Peyer's patch (tissue), 4 donors: ENCODE data around the gene KCNQ1OT1. TPM values are rescaled to one million over a fixed set of nuclear protein-coding genes. Genes with fewer than 3 reads are reported as not detected.

ENCODE experiments used
- DNase-seq, 3 donors: peaks; one replicate each; pipeline ENCODE4 v3.0.0-alpha.2; 2017 to 2019
- H3K27ac ChIP-seq, 4 donors: fragments of 200-600 bp; sonication (generic); one replicate each; pipeline ENCODE4 v1.5.1; 2016 to 2019
- H3K27me3 ChIP-seq, 2 donors: fragments of 200-600 bp; sonication (generic); one replicate each; pipeline ENCODE4 v1.5.1; 2019
- H3K36me3 ChIP-seq, 3 donors: fragments of 200-600 bp; sonication (generic); one replicate each; pipeline ENCODE4 v1.5.1; 2016 to 2019
- H3K4me1 ChIP-seq, 4 donors: fragments of 200-600 bp; sonication (generic); one replicate each; pipeline ENCODE4 v1.5.1; 2016 to 2019
- H3K4me3 ChIP-seq, 4 donors: fragments of 200-600 bp; sonication (generic); 1 replicate in 3 of 4; 2 replicates in 1 of 4; pipeline ENCODE4 v1.5.1; 2016 to 2019; ENCODE audit warnings: mild to moderate bottlenecking in 1 of 4
- H3K9me3 ChIP-seq, 4 donors: fragments of 200-600 bp; sonication (generic); one replicate each; pipeline ENCODE4 v1.5.1; 2016 to 2019; ENCODE audit warnings: mild to moderate bottlenecking in 1 of 4
- CTCF ChIP-seq, 6 experiments: fragments of 450-650 bp in 4 of 6; fragments of 200-600 bp in 2 of 6; sonication (generic) in 1 of 6; IDR thresholded peaks; one replicate each; pipeline ENCODE4 v1.5.1; 2017 to 2019; ENCODE audit warnings: antibody characterized with exemption in 6 of 6, mild to moderate bottlenecking in 3 of 6, moderate library complexity in 1 of 6
- POLR2A ChIP-seq, 2 donors: fragments of 450-650 bp; IDR thresholded peaks; one replicate each; pipeline ENCODE4 v1.5.1; 2017; ENCODE audit warnings: antibody characterized with exemption in 2 of 2, mild to moderate bottlenecking in 2 of 2, moderate library complexity in 2 of 2
- total RNA-seq, 4 donors: library from RNA; depleted of rRNA; stranded (reverse); fragments of >200 nt; gene quantifications; one replicate each; pipeline ENCODE4 v1.1.0, GENCODE V29; 2016

Gene KCNQ1OT1
- total RNA-seq, 4 donors from 2014 or later, result 3.2 to 6.2 (median 4.5) TPM

DNA sequence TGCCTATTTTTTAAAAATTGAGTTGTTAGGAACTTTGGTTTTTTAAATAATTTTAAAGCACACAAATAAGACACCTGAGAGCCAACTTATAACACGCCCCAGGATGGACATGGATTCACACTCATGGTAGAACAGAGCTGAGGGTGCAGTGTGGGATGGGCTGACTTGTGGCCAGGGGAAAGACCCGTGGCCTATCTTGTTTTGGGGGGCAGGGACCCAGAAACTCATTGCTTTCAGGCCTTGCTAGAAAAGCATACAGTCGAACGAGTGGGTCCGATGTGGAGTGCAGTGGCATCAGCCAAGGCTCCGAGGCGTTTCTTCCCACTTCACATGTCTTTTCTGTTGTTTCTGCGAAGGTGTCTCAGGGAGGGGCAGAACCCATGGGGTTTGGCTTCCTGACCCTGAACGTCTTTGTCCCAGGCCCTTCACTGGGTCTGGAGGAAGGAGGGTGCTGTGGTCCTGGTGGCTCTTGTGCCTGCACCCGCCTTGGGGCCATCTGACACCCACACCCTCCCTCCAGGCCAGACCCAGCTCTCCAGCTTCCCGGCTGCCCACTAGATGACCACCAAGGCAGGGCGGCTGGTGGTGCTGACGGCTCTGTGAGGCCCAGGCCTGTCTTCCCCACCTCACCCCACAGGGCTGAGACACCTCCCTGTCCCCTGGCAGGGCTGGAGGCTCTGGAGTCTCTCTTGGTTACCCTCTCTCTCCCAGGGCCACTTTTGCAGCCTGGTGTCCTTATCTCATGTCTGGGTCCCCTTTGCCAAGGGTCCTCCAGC, 134.2 kb downstream of the KCNQ1OT1 start:
- Histone ChIP-seq H3K9me3 (no peaks in the 10 kb centered on the region), H3K27ac (peak overlapping the region in 1 of 4 donors; percentile 14), H3K36me3 (no peaks in the 10 kb centered on the region), H3K4me1 (peaks cover 0 to 19% (median 0%) of the 10 kb centered on the region in 4 donors), H3K4me3 (no peak overlapping the region), H3K27me3 (no peaks in the 10 kb centered on the region)
- peak in 2 of 3 donors; percentile 3 to 41 for DNase-seq
- TF ChIP-seq POLR2A (IDR thresholded peaks at IDR 0.05) (no peak), CTCF (IDR thresholded peaks at IDR 0.05) (no peak)

DNA sequence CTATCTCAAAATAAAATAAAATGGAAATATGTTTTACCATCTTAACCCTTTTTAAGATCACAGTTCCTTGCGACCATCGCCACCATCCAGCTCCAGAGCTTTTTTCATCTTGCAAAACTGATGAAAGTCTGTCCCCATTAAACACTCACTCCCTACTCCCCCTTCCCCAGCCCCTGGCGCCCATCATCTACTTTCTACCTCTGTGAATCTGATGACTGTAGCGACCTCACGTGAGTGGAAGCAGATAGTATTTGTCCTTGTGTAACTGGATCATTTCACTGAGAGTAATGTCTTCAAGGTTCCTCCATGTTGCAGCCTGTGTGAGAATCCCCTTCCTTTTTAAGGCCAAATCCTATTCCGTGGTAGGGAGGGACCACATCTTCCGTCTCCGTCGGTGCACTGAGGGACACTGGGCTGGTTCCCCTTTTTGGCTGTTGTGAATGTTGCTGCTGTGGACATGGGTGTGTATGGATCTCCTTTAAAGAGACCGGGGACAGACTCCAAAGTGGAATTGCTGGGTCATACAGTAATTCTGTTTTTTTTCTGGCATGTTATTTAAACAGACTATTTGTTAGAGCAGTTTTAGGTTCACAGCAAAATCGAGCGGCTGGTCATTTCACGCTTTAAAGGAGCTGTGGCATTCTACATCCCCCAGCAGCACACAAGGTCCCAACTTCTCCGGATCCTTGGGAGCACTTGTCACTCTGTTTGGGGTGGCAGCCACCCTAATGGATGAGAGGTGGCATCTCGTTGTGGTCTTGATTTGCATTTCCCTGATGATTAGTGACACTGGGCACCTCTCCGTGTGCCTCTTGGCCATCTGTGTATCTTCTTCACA, 135.0 kb downstream of the KCNQ1OT1 start:
- Histone ChIP-seq H3K27me3 (no peaks in the 10 kb centered on the region), H3K4me1 (peaks cover 0 to 19% (median 0%) of the 10 kb centered on the region in 4 donors), H3K27ac (no peak overlapping the region), H3K9me3 (no peaks in the 10 kb centered on the region), H3K36me3 (no peaks in the 10 kb centered on the region), H3K4me3 (no peak overlapping the region)
- TF ChIP-seq CTCF (IDR thresholded peaks at IDR 0.05) (no peak), POLR2A (IDR thresholded peaks at IDR 0.05) (no peak)
- DNase-seq, result peak in 2 of 3 donors; percentile 26 to 45

DNA sequence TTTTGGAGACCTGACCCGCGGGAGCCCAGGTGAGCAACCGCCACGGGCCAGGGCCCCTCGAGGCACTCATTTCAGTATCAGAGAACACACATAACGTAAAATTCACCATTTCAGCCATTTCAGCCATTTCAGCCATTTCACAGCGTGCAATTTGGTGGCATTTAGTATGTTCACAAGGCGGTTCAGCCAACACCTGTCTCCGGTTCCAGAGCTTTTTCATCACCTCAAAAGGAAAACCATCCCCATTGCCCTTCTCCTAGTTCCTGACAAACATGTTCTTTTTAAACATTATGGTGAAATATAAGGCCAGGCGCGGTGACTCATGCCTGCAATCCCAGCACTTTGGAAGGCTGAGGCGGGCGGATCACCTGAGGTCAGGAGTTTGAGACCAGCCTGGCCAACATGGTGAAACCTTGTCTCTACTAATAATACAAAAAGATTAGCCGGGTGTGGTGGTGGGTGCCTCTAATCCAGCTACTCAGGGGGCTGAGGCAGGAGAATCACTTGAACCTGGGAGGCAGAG, 135.7 kb downstream of the KCNQ1OT1 start:
- Histone ChIP-seq H3K4me1 (peaks cover 0 to 19% (median 1%) of the 10 kb centered on the region in 4 donors), H3K27me3 (no peaks in the 10 kb centered on the region), H3K27ac (no peak overlapping the region), H3K9me3 (no peaks in the 10 kb centered on the region), H3K36me3 (no peaks in the 10 kb centered on the region), H3K4me3 (no peak overlapping the region)
- DNase-seq, result peak in 2 of 3 donors; percentile 37 to 40
- TF ChIP-seq CTCF (IDR thresholded peaks at IDR 0.05) (no peak), POLR2A (IDR thresholded peaks at IDR 0.05) (no peak)

DNA sequence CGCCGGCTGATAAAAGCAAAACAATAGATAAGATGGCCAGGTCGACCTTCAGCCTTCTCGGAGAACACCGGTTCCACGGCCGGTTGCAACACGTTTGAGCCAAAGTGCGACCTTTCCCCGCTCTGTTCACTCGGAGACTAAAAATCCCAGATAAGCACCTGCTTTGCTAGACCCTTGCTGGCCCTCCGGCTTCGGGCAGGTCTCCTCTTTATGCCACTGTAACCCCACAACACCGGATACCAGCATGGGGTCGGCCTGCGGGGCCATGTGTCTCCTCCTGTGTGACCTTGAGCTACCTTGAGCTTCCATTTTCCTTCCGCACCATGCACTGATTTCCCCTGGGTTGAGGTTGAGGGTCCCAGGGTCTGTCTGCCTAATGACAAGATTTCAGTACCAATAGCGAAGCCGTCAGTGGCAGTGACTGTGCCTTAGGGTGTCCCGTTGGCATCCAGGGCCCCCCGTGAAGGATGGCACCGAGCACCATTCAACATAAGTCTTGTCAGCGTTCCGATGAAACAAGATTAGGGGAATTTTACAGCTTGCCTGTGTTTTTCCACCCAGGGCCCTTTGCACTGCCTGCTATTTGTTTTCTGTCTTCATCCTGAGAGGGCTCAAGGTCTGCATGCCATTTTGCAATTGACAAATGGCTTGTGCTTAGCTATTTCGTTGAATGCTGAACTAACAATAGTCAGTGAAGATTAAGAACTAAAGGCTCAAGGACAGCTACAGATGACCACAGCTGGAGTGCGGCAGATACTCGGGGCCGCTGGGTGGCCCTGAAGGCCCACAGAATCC, 136.4 kb downstream of the KCNQ1OT1 start:
- DNase-seq, result peak in 2 of 3 donors; percentile 29 to 34
- Histone ChIP-seq H3K9me3 (no peaks in the 10 kb centered on the region), H3K27ac (no peak overlapping the region), H3K4me3 (no peak overlapping the region), H3K36me3 (no peaks in the 10 kb centered on the region), H3K4me1 (peaks cover 0 to 19% (median 1%) of the 10 kb centered on the region in 4 donors), H3K27me3 (no peaks in the 10 kb centered on the region)
- TF ChIP-seq POLR2A (IDR thresholded peaks at IDR 0.05) (no peak), CTCF (IDR thresholded peaks at IDR 0.05) (no peak)

- TF ChIP-seq POLR2A (IDR thresholded peaks at IDR 0.05) (no peak), CTCF (IDR thresholded peaks at IDR 0.05) (no peak)
- H3K36me3 ChIP-seq, result no peaks in the 10 kb centered on the region
- no peak for DNase-seq
- no peak overlapping the region for H3K4me3 ChIP-seq
- no peaks in the 10 kb centered on the region for H3K27me3 ChIP-seq
- peaks cover 0 to 19% (median 1%) of the 10 kb centered on the region in 4 donors for H3K4me1 ChIP-seq
- H3K9me3 ChIP-seq, result no peaks in the 10 kb centered on the region
- H3K27ac ChIP-seq, result no peak overlapping the region
These were observed 136.9 kb downstream of the KCNQ1OT1 start for GRCh38 chr11:2562890-2563212.
